MG63 (cell line): ENCODE results near the gene ETFRF1. TPM values are rescaled to one million over a fixed set of nuclear protein-coding genes. Genes with fewer than 3 reads are reported as not detected.

Experiments used
- DNase-seq: peaks from one replicate; pipeline ENCODE4 v3.0.0-alpha.2; 2020
- H3K27me3 ChIP-seq: fragments of 250-450 bp; sonication (Bioruptor Pico); 2 replicates; pipeline ENCODE4 v1.5.1; 2020; ENCODE audit warnings: mild to moderate bottlenecking, moderate library complexity
- H3K36me3 ChIP-seq: fragments of 250-450 bp; sonication (Bioruptor Pico); 2 replicates; pipeline ENCODE4 v1.5.1; 2020; ENCODE audit warnings: mild to moderate bottlenecking, moderate library complexity
- H3K4me3 ChIP-seq: fragments of 250-450 bp; sonication (Bioruptor Pico); 2 replicates; pipeline ENCODE4 v1.5.1; 2020; ENCODE audit warnings: mild to moderate bottlenecking, moderate library complexity
- H3K9me3 ChIP-seq: fragments of 250-450 bp; sonication (Bioruptor Pico); 2 replicates; pipeline ENCODE4 v1.5.1; 2020; ENCODE audit warnings: mild to moderate bottlenecking, moderate library complexity
- total RNA-seq: library from RNA; depleted of rRNA; stranded (reverse); fragments of >200 nt; shearing (Covaris generic); gene quantifications from 2 replicates; pipeline ENCODE4 v1.2.3, GENCODE V29; 2014; ENCODE audit warnings: low replicate concordance

ETFRF1 gene
- total RNA-seq, 1 experiment from 2014 or later, result 25.6 TPM

DNA sequence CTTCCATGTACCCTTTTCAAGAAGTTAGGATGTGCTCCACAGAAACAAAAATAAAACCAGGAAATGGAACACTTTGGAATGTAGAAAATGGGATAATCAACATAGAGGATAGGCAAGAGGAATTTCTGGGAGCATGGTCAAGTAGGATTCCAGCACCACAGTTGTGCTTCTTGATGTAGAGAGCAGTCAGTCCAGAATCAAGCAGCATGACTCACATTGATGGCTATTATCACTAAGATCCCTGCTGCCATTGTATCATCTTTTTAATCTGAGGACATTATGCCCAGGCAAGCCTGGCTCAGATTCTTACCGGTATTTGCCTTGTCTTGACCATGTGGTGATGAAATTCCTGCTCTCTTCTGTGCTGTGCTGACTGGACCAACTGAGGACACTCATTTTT, 5.7 kb downstream of the ETFRF1 start:
- H3K27me3 ChIP-seq, result no peaks in the 10 kb centered on the region
- DNase-seq, result peak; percentile 62
- H3K9me3 ChIP-seq, result no peaks in the 10 kb centered on the region
- H3K4me3 ChIP-seq, result no peak overlapping the region
- H3K36me3 ChIP-seq, result peaks cover 33% of the 10 kb centered on the region

DNA sequence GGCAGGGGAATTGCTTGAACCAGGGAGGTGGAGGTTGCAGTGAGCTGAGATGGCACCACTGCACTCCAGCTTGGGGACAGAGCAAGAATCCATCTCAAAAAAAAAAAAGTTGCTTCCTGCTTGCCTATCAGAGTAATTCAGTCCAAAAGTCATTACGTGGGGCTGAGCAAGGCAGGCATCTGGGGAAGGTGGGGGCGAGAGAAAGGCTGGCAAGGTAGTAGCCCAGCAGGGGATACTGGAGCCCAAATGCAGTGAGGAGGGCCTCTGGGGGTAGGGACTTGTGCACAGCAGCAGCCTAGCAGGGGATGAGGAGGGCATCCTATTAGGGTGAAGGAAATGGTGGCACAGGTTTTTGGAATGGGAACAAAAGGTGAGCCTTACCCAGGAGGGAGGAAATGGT, 7.1 kb downstream of the ETFRF1 start:
- Histone ChIP-seq H3K27me3 (no peaks in the 10 kb centered on the region), H3K9me3 (no peaks in the 10 kb centered on the region), H3K36me3 (peaks cover 32% of the 10 kb centered on the region), H3K4me3 (no peak overlapping the region)
- DNase-seq, result no peak

DNA sequence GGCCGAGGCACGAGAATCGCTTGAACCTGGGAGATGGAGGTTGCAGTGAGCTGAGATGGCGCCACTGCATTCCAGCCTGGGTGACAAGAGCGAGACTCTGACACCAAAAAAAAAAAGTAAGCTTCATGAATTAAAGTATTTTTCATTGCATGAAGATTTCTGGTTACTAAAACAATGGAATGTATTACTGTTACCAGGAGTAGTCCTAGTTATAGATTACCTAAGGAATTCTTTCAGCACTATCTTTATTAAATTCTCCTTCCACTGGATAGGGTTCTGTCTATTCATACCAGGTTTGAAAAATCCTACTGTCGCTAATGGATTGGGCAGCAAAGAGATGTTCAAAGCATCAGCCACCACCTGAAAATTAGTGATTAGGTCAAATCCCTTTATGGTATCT, 12.4 kb downstream of the ETFRF1 start:
- H3K27me3 ChIP-seq, result no peaks in the 10 kb centered on the region
- H3K4me3 ChIP-seq, result no peak overlapping the region
- no peaks in the 10 kb centered on the region for H3K9me3 ChIP-seq
- peaks cover 42% of the 10 kb centered on the region for H3K36me3 ChIP-seq
- DNase-seq, result no peak

DNA sequence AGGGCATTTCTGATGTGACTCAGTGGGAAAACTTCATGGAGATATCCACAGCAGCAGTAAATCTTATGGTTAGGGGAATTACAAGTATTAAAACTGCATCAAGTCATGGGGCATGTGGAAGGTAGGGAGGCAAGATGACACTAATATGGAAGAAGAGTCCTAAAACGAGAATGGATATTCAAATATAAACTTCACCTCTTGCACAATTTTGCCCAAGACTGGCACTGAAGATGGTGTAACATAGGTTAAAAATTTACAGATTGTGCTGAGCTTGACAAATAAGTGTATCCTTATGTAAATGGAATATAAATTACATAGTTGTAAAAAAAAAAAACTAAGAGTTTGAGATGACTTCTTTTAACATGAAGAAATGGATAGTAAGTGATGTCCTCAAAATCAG, 12.8 kb downstream of the ETFRF1 start:
- Histone ChIP-seq H3K27me3 (no peaks in the 10 kb centered on the region), H3K36me3 (peaks cover 42% of the 10 kb centered on the region), H3K4me3 (no peak overlapping the region), H3K9me3 (no peaks in the 10 kb centered on the region)
- no peak for DNase-seq

DNA sequence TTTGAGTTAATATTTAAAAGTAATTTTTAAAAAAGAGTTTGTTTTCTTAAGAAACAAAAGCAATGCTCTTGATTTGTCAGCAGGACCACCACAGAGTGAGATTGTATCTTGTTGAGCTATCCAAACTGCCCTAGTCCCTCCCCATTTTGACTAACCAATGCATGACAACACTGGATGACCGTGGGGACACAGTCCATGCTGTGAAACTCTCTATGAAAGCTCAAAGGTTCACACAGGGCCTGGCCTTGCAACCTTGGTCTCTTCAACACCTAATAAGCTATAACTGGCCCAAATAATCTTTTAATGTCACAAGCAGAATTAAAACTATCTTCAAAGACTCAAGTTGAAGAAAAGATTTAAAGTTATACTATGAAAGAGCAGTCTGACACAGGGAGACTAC, 13.5 kb downstream of the ETFRF1 start:
- peaks cover 42% of the 10 kb centered on the region for H3K36me3 ChIP-seq
- H3K27me3 ChIP-seq, result no peaks in the 10 kb centered on the region
- no peaks in the 10 kb centered on the region for H3K9me3 ChIP-seq
- no peak for DNase-seq
- no peak overlapping the region for H3K4me3 ChIP-seq

DNA sequence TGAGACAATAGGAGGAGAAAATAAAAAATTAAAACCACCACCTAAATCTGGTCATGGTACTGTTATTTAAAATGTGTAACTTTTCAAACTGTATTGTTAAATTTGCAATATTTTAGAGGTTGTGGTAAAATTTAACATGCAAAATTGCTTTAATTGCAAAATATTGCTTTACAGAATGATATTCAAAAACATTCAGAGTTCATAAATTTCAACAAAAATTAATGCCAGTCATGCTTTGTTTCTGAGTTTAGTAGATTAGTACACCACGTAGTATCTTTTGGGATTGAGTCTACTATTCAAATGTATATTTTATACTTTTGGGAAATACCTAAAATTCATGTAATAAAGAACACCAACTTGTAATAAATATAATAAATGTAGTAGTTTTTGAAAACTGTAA, 18.3 kb downstream of the ETFRF1 start:
- H3K27me3 ChIP-seq, result no peaks in the 10 kb centered on the region

DNA sequence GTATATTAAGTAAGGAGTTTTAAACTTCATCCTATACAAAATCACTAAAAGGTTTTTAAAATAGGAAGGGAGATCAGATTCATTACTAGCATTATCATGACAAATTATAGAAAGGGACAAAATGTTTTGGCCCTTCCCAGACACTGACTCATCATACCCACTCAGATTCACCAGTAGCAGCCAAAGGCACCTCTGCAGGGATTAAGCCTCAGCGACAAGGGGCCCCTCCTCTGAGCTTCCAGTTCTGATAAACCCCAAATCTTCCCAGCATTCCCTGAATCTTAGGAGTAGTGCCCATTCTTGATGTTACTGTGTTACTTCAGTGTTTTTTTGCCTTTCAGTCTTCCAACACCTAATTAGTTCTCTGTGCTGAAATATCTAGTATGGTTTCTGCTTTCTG, 41.2 kb downstream of the ETFRF1 start:
- Histone ChIP-seq H3K9me3 (no peaks in the 10 kb centered on the region), H3K36me3 (peaks cover 19% of the 10 kb centered on the region), H3K27me3 (no peaks in the 10 kb centered on the region), H3K4me3 (no peak overlapping the region)
- peak; percentile 19 for DNase-seq

More for the DNA sequence above, 18.3 kb downstream of the ETFRF1 start:
- H3K4me3 ChIP-seq, result no peak overlapping the region
- peaks cover 13% of the 10 kb centered on the region for H3K36me3 ChIP-seq
- no peaks in the 10 kb centered on the region for H3K9me3 ChIP-seq
- DNase-seq, result no peak

DNA sequence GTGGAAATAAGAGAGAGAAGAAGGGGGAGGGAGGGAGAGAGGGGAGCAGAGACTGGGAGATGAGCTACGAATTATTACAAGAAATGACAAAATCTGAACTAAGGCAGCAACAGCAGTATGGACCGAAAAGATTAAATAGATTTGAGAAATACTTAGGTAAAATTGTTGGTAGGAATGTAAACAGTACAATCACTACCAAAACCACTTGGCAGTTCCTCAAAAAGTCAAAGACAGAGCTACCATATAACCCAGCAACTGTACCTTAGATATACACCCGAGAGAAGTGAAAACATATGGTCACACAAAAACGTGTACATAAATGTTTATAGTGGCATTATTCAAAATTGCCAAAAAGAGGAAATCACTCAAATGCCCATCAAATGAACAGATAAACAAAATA, 41.6 kb downstream of the ETFRF1 start:
- no peak for DNase-seq
- H3K4me3 ChIP-seq, result no peak overlapping the region
- no peaks in the 10 kb centered on the region for H3K9me3 ChIP-seq
- no peaks in the 10 kb centered on the region for H3K27me3 ChIP-seq
- H3K36me3 ChIP-seq, result peaks cover 19% of the 10 kb centered on the region

DNA sequence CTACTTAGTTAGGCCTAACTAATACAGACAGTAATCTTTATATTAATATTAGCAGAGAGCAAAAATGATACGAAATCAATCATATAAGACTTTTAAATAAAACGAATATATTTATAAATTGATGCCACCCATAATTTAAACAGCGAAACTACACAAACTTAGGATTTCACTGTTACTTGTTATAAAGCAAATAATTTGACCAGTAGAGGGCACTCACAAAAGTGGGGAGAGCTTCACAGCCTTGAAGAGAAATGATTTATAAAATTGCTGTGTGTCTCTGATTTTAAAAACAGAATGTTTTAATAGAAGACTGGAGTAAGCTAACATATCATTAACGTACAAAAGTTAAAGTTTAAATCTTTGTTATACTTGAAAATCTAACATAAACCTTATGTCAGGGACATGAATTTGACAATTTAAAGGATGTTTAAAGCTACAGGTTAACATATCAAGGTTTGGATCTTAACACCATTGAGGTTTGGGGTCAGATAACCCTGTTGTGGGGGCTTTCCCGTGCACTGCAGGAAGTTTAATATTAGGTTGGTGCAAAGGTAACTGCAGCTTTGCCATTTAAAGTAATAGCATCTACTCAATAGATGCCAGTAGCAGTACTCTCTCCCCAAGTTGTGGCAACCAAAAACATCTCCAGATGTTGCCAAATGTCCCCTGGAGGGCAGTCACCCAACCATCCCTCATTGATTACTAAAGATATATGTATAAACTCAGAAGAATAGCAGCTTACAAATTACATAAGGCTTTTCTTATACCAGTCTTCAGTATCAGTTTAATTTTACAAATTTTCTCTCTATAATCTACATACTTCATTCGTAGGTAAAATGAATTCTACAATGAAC, 46.4 kb downstream of the ETFRF1 start:
- Histone ChIP-seq H3K9me3 (no peaks in the 10 kb centered on the region), H3K27me3 (no peaks in the 10 kb centered on the region), H3K36me3 (peaks cover 17% of the 10 kb centered on the region), H3K4me3 (no peak overlapping the region)
- no peak for DNase-seq

DNA sequence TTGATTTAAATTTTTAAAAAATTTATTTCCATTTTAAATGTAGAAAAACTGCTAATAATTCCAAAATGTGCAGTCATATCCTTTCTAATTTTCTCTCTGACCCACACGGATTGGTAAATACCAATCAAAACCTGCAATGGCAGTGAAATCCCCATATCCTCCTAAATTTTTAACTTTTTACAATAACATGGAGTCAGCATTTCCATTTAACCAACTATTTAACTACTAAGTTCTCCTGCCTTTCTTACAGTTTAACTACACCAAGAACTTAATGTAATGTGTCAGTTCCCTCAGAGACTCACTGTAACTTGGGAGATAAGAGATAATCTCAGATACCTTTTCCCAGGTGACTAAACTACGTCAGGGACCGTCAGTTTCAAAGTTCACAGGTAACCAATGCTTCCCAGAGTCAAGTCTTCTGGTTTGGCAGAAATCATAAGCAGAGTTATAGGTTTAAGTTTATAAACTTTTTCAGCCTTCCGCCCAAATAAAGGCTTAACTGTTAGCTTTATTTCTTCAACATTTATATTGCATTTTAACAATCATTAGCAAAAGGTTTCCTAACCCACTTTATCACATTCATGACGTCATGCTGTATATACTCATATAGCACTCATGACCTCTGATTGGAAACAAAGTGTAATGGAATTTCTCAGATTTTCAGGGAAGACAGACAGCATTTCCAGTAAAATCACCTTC, 48.1 kb downstream of the ETFRF1 start:
- Histone ChIP-seq H3K9me3 (no peaks in the 10 kb centered on the region), H3K4me3 (no peak overlapping the region), H3K27me3 (no peaks in the 10 kb centered on the region), H3K36me3 (peaks cover 24% of the 10 kb centered on the region)
- DNase-seq, result no peak

DNA sequence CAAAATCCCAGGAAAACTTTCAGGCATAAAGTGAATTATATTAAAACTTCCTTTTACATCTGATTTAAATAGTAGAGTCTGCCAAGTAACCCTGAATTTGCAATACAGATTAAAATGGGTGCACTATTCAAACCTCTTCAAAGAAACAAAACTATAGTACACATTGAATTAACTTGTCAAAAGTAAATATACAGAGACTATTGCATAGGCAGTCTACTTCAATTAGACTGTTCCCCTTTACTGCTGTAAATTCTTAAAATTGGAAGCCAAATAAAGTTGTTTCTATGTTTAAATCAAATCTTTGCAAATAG, 48.6 kb downstream of the ETFRF1 start:
- H3K27me3 ChIP-seq, result no peaks in the 10 kb centered on the region
- no peak for DNase-seq
- H3K9me3 ChIP-seq, result no peaks in the 10 kb centered on the region
- peaks cover 21% of the 10 kb centered on the region for H3K36me3 ChIP-seq
- H3K4me3 ChIP-seq, result no peak overlapping the region

DNA sequence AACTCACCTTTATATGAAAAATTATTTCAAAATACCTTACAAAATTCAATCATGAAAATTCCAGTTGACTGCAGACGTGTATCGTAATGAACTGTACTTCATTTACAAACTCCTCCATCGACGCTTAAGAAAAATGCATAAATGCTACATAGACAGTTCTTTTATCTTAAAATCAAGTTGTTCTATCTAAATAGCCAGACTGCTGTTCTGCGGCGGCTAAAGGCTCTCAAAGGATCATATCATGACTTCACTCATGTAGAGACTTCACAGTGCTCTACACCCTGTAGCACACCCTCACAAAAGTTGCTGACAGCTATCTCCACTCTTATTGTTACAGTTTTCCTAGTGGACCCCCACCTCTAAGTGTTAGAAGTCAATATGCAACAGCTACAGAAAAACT, 50.5 kb downstream of the ETFRF1 start:
- Histone ChIP-seq H3K27me3 (no peaks in the 10 kb centered on the region), H3K36me3 (peaks cover 9% of the 10 kb centered on the region), H3K4me3 (no peak overlapping the region), H3K9me3 (no peaks in the 10 kb centered on the region)
- DNase-seq, result no peak

DNA sequence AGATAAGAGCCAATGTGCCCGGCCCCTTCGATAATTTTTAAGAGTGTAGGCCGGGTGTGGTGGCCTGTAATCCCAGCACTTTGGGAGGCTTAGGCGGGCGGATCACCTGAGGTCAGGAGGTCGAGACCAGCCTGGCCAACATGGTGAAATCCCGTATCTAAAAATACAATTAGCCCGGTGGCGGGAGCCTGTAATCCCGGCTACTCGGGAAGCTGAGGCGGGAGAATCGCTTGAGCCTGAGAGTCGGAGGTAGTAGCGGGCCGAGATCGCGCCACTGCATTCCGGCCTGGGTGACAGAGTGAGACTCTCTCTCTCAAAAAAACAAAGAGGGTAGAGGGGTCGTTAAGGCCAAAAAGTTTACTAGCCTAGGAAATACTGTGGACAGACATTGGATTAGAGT, 53.1 kb downstream of the ETFRF1 start:
- Histone ChIP-seq H3K36me3 (peaks cover 6% of the 10 kb centered on the region), H3K27me3 (no peaks in the 10 kb centered on the region), H3K9me3 (no peaks in the 10 kb centered on the region), H3K4me3 (no peak overlapping the region)
- no peak for DNase-seq

DNA sequence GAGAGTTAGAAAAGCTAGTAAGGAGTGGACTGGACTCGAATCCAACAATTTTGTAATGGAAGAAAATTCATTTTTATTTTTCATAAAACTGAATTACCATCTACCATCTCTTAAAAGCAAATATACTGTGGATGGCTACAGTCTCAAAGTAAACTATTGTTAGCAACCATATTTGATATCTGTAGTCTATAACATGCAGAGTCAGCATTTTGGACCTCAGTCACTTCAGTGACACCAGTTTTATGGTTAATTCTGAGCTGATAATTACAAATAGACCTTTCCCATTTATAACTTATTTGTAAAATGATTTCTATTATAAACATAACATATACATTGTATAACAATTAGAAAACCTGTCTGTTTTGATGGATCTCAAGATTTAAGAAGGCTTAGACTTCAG, 53.7 kb downstream of the ETFRF1 start:
- Histone ChIP-seq H3K27me3 (no peaks in the 10 kb centered on the region), H3K4me3 (no peak overlapping the region), H3K36me3 (peaks cover 6% of the 10 kb centered on the region), H3K9me3 (no peaks in the 10 kb centered on the region)
- DNase-seq, result no peak

DNA sequence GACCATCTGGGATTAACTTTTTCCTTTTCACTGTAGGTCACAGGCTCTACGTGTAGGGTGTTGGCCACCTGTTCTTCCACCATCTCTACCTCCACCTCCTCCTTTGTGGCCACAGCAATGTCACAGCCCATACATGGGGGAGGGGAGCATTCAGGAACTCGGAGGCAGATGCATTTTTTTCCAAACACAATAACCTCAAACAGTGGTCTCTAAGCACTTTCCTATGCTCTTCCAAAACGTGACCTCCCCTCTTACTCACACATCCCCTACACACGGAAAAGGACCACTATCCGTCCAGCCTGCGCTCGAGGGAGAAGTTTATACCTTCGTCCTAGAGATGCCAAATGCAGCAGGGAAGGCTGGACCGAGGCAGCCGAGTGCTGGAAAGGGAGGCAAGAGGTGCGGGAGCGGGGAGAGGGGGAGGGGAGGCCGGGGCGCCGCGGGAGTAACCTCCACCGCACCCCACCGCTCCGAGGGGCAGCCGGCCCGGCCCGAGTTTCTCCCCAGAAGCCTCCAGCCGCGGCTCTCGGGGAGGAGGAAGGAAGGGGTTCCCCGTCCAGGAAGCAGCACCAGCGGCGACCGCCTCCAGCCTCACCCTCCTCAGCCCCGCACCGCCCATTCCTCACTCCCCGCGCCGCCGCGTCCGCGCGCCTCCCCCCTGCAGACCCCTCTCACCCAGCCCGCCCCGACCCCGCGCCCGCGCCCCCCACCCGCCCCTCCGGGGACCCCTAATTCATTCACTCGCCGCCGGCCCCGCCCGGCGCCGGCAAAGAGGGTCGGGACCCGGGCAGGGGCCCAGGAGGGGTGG, 55.1 kb downstream of the ETFRF1 start:
- peak; percentile 48 for DNase-seq
- Histone ChIP-seq H3K9me3 (no peaks in the 10 kb centered on the region), H3K36me3 (peaks cover 6% of the 10 kb centered on the region), H3K27me3 (no peaks in the 10 kb centered on the region), H3K4me3 (peak overlapping the region; percentile 75)

DNA sequence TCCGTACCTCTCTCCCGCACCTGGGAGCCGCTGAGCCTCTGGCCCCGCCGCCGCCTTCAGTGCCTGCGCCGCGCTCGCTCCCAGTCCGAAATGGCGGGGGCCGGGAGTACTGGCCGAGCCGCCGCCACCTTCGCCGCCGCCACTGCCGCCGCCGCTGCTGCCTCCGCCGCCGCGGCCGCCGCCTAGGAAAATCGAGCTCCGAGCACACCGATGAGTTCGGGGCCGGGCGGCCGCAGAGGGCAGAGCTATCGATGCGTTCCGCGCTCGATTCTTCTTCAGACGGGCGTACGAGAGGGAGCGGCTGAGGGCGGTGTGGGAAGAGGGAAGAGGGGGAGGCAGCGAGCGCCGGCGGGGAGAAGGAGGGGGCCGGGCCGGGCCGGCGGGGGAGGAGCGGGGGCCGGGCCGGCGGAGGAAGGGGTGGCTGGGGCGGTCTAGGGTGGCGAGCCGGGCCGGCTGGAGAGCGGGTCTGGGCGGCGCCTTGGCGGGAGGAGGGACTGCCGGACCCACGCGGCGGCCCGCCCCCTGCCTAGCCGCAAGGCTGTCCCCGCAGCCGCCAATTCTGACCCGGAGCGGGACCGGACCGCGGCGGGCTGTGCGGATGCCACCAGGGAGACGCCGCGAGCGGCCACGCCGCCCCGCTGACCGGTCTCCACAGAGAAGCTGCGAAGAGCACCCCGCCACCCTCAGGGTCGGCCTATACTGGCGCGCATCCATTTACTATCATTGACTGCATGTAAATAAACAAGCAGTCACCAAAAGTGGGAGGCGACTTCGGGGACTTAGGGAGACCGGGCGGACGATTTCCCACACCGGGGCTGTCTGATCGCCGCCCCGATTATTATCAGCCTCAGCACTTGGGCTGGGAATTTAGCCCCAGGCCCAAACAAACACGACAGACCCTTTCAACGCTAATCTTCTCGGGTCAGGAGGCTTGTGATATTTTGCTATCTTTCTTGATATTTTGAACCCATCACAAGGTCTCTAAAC, 56.0 kb downstream of the ETFRF1 start, which contains the start of gene KRAS:
KRAS (minus strand) TSS at position 186 of the 987 bp plus-strand sequence.
- DNase-seq, result peak; percentile 99
- Histone ChIP-seq H3K9me3 (no peaks in the 10 kb centered on the region), H3K4me3 (peak within 1 kb of the TSS; percentile 75), H3K27me3 (no peaks in the 10 kb centered on the region), H3K36me3 (peaks cover 6% of the 10 kb centered on the region)
